Stimulated activated CD8-positive, alpha-beta memory T cell treated with anti-CD3 and anti-CD28 coated beads, Interleukin-15, amount 100 ng/mL, for 4 hours (primary cell): ENCODE results near the gene EFCAB13.
A peak's percentile ranks its signal among the peaks of the same experiment; 100 is the strongest.

Source experiments
- DNase-seq, 2 donors: peaks; one replicate each; pipeline ENCODE4 v3.0.0-alpha.2; 2020; ENCODE audit warnings: low read depth in 2 of 2

The EFCAB13 gene

GRCh38 chr17:47323382-47324223 lies at the start of gene EFCAB13:
TSS of gene EFCAB13 (plus strand) at chr17:47323955. CDS start at chr17:47328354, 4,399 bp downstream.
- DNase-seq: peak; percentile 53 to 61

- no peak for DNase-seq
These were observed 49.3 kb upstream of the EFCAB13 start for GRCh38 chr17:47274319-47275069.

GRCh38 chr17:47275245-47275984 lies 48.3 kb upstream of the EFCAB13 start:
- no peak for DNase-seq

GRCh38 chr17:47276444-47276843 lies 47.3 kb upstream of the EFCAB13 start:
- no peak for DNase-seq

- DNase-seq: no peak
These were observed 46.9 kb upstream of the EFCAB13 start for GRCh38 chr17:47276868-47277267.

- no peak for DNase-seq
These were observed 45.8 kb upstream of the EFCAB13 start for GRCh38 chr17:47277921-47278320.

GRCh38 chr17:47278561-47278960 lies 45.2 kb upstream of the EFCAB13 start:
- DNase-seq: no peak

GRCh38 chr17:47279062-47279801 lies 44.5 kb upstream of the EFCAB13 start:
- no peak for DNase-seq

- no peak for DNase-seq
These were observed 43.5 kb upstream of the EFCAB13 start for GRCh38 chr17:47280072-47280811.

GRCh38 chr17:47281216-47281615 lies 42.5 kb upstream of the EFCAB13 start:
- no peak for DNase-seq

- DNase-seq: no peak
These were observed 38.8 kb upstream of the EFCAB13 start for GRCh38 chr17:47285003-47285402.

- DNase-seq: no peak
These were observed 37.4 kb upstream of the EFCAB13 start for GRCh38 chr17:47286198-47286914.

- no peak for DNase-seq
These were observed 36.7 kb upstream of the EFCAB13 start for GRCh38 chr17:47287068-47287467.

GRCh38 chr17:47287639-47288038 lies 36.1 kb upstream of the EFCAB13 start:
- no peak for DNase-seq

- DNase-seq: no peak
These were observed 35.1 kb upstream of the EFCAB13 start for GRCh38 chr17:47288531-47289116.

GRCh38 chr17:47289302-47289701 lies 34.5 kb upstream of the EFCAB13 start:
- no peak for DNase-seq

- no peak for DNase-seq
These were observed 32.9 kb upstream of the EFCAB13 start for GRCh38 chr17:47290870-47291241.

- no peak for DNase-seq
These were observed 32.4 kb upstream of the EFCAB13 start for GRCh38 chr17:47291242-47291873.

GRCh38 chr17:47292206-47292605 lies 31.5 kb upstream of the EFCAB13 start:
- DNase-seq: no peak
